Adrenal gland (tissue), 5 donors: ENCODE results near the gene SLC1A7.

Experiments used
- CTCF ChIP-seq, 6 experiments: fragments of 450-650 bp in 4 of 6; fragments of 200-600 bp in 2 of 6; sonication (generic) in 1 of 6; IDR thresholded peaks; 1 replicate in 5 of 6; 2 replicates in 1 of 6; pipeline versions ENCODE4 v1.5.1 to v1.8.0; 2016 to 2021; ENCODE audit warnings: antibody characterized with exemption in 6 of 6, mild to moderate bottlenecking in 2 of 6, moderate library complexity in 1 of 6
- POLR2A ChIP-seq, 2 donors: fragments of 450-650 bp; IDR thresholded peaks; one replicate each; pipeline ENCODE4 v1.6.1; 2017; ENCODE audit warnings: antibody characterized with exemption in 2 of 2, mild to moderate bottlenecking in 2 of 2, moderate library complexity in 1 of 2
- donor health status: DM: no; HTN: no; CAD: no.

- no peak for TF ChIP-seq CTCF (IDR thresholded peaks at IDR 0.05)
- TF ChIP-seq POLR2A (IDR thresholded peaks at IDR 0.05), result no peak
Measured at GRCh38 chr1:53044926-53045325, 97.5 kb downstream of the SLC1A7 start.
